HG03571 (cell line): Measurements from ENCODE around the gene EPB41L2.

Source experiments
- ATAC-seq: cut with Tn5 transposase; IDR thresholded peaks from one replicate; pipeline ENCODE4 v1.9.1; 2021; ENCODE audit not compliant: unreplicated experiment

EPB41L2 gene

GRCh38 chr6:131062241-131063027 is 611 bp downstream of the EPB41L2 start:
- ATAC-seq, result no peak

DNA sequence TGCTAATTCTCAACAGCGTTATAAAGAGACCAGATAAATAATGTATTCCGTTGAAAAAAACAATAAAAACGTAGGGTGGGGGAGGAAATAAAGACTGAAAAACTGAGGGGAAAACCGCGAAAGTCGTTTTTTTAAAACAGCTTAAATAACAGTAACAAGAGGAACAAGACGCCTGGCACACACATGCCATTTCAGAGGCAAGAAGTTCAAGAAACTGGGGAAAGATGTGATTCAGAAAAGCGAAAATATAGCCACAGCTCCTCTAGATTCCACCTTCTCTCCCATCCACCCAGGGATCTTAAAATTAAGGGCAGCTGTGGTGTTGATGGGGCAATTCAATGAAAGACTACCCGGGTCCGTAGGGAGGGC is 1.3 kb downstream of the EPB41L2 start:
- no peak for ATAC-seq

- ATAC-seq, result peak; percentile 22
Observed at GRCh38 chr6:131061041-131061750, 1.8 kb downstream of the EPB41L2 start.

GRCh38 chr6:131060311-131060710 is 2.7 kb downstream of the EPB41L2 start:
- ATAC-seq, result no peak

GRCh38 chr6:131059486-131059885 is 3.6 kb downstream of the EPB41L2 start:
- ATAC-seq, result no peak

DNA sequence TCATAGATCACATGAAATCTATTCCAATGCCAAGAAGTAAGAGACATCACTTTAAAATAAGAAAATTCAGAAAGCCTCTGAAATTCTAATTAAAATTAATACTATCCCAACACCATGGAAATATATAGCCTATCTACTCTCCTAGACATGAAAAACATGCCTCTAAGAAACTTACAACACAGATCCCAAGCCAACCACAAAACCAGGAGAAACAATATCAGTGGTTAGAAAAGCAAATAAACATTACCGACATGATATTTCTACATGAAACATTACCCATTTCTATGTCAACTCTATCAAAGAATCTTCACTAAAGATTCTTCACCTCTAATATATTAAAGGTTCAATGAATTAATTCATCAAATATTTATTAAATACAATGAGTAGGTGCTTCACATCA is 4.8 kb downstream of the EPB41L2 start:
- ATAC-seq, result no peak

DNA sequence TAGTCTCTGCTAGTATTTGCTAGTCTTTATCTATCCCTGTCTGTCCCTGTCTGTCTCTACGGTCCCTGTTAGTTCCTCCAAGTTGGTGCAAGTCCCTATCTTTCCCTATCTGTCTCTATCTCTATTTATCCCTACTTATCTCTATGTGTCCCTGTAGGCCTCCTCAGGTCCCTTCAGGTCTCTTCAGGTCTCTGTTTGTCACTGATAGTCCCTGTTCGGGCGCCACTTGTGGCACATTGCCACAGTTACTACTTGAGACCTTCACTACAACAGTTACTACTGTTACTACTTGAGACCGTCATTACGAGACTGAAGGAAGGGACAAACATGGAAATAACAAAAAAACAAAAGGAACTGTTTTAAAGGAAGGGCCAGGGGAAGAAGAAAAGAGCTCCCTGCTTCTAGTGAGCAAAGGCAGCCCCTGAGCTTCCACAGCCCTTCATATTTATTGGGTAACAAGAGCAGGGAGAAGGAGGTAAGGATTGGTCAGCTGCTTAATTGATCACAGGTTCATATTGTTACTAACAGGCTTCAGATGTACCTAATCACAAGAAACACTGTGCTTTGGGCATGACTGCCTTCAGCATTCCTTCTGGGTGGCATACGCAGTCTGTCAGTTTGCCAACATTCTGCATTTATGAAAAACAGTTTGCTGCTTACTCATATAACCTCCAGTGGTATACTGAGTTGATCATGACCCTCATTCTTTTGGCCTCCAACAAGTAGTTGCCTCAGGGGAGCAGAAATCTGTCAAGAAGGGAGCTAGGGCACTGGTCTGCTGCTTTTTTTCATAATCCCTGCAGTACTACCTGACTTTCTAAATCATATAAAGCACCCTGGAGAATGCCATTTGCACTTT is 8.4 kb downstream of the EPB41L2 start:
- no peak for ATAC-seq

- no peak for ATAC-seq
Observed at GRCh38 chr6:131053546-131054240, 9.4 kb downstream of the EPB41L2 start.

- ATAC-seq, result no peak
Observed at GRCh38 chr6:131052181-131052580, 10.9 kb downstream of the EPB41L2 start.

DNA sequence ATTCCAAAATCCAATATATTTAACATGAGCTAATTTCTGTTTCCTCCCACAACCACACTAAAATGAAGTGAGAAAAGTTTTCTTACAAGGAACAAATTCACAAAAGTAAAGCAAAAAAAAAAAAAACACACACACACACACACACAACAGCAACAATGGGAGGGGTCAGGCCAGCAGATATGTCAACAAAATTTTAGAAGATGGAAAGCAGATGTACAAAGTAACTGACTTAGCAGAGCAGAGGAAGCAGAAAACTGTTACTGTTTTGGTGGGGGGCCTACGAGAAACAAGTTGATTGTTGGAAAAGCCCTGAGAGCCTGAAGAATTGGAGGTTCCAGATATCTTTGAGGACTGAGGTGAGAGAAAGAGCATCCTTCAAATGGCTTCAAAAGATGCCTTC is 11.7 kb downstream of the EPB41L2 start:
- no peak for ATAC-seq

GRCh38 chr6:131049608-131050007 is 13.4 kb downstream of the EPB41L2 start:
- ATAC-seq, result no peak

DNA sequence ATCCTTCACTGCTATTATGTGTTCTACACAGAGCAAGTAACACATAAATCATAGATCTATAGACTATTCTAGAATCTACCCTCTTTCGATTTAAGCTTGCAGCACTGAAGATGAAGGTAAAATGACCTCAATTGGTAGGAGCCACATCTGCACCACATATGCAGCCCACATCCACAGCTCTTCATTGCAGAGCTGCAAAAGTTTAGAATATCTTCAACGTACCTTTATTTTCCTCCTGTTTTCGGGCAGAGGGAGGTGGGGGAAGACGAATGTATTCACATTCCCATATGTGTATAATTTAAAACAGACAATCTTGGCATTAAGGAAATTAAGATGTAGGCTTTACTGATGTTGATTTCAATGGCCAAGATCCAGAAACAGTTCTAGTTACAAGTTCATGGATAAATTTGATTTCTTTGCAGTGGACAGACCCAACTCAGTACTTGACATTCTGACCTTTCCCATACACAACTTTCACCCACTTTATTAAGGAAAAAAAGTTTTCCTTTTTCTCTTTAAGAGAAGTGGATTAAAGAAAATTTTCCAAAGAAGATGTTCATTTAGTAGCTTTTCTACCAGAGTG is 14.0 kb downstream of the EPB41L2 start:
- no peak for ATAC-seq

- ATAC-seq, result no peak
Observed at GRCh38 chr6:131048459-131048858, 14.6 kb downstream of the EPB41L2 start.

GRCh38 chr6:131045139-131045538 is 17.9 kb downstream of the EPB41L2 start:
- no peak for ATAC-seq

DNA sequence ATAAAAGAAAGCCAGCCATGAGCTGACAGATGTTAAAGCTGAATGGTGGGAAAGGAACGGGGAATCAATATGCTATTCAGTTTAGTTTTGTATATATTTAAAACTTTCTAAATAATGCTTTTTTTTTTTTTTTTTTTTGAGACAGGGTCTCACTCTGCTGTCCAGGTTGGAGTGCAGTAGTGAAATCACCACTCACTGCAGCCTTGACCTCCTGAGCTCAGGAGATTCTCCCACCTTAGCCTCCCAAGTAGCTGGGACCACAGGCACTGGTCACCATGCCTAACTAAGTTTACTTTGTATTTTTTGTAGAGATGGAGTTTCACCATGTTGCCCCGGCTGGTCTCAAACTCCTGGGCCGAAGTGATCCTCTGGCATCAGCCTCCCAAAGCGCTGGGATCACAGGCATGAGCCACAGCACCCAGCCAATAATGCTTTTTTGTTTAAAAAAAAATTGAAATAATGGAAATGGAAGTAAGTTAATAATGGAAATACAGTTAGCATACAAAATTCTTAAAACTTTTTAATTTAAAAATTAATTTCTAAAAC is 19.1 kb downstream of the EPB41L2 start:
- no peak for ATAC-seq

GRCh38 chr6:131042664-131043063 is 20.4 kb downstream of the EPB41L2 start:
- no peak for ATAC-seq

DNA sequence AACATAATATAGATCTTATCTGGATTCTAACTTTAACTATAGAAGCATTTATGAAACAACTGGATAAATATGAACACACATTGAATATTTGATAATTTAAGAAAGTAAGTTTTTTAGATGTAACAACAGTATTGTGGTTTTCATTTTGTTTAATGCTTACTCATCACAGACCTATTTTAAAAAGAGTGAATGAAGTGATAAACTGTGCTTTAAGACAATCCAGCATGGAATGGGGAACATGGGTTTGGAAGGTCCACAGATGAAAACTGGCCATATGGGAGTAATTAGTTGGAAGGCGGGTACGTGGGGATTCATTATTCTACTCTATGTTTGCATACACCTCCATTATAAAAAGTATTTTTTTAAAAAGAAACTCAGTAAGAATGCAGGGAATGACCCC is 21.2 kb downstream of the EPB41L2 start:
- no peak for ATAC-seq

DNA sequence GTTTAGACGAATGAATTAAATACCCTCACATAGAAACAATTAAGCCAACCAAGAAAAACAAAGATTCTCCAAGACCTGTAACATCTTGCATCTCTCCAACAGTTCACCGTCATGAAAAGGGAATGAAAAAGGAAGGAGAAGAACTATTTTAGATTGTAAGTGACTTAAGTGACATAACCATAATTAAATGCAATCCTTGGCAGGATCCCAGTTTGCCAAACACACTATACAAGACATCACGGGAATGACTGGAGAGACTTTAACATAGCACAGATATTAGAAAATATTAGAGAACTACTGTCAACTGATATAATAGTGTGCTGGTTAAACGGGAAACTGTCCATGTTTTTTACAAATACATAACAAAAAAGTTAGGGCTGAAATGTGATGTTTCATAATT is 22.2 kb downstream of the EPB41L2 start:
- ATAC-seq, result no peak

DNA sequence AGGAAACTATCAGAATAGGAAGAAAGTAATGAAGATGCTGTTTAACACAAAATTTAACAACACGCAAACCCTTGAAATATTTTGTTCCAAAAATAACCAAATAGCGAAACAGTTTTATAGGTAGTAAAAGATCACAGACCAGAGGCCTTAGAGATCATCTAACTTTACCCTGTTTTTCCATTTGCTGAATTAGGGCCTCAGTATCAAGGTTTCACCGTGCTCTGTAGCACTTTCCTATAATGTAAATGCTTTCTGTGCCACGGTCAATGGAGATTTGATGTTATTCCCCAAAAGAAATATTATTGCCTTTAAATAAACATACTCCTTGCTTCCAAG is 23.7 kb downstream of the EPB41L2 start:
- no peak for ATAC-seq

GRCh38 chr6:131038597-131039344 is 24.3 kb downstream of the EPB41L2 start:
- ATAC-seq, result no peak
